ENCODE results near the gene LAMA2.
A peak's percentile ranks its signal among the peaks of the same experiment; 100 is the strongest.

LAMA2 gene

DNA sequence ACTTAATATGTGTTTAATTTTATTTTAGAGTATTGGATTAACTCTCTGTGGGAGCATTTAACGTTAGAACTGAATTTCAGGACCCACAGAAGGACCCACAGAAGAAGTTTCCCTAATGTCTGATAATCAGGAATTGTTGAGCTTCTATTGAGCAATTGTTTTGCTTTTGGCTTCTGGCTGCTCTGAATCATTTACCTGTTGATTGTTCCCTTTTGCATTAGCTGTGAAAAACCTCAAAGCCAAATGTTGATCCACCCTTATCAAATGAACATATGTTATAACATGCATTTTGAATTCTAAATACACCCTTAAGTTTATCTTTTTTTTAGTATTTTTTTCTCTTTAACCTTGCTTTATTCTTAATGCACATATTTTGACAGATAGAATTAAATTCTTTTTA lies 393.5 kb downstream of the LAMA2 start:
- in situ Hi-C loops (cut with MboI; ENCODE audit: low pct_unique_long_range_greater_than_20kb, low sequenced_read_pairs), result no loop called here
- DNase-seq, result no peak

DNA sequence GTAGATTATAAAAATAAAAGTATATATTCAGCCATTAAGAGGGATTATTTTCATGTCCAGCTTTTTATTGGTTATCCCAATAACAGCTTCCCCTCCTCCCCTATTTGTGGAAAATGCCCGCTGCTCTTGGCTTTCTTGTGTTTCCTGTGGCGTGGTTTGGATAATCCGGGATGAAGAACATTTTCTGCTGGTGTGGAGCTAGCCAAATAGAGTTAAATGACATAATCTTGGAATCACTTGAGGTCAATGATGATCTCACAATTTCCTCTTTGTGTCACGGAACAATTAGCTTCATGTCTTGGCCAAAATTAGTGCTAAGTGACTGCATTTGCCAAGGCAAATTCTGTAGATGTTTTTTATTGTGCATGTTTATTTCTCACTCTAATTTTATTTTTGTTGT lies 394.0 kb downstream of the LAMA2 start:
- no peak for DNase-seq
- in situ Hi-C loops (cut with MboI; ENCODE audit: low pct_unique_long_range_greater_than_20kb, low sequenced_read_pairs), result no loop called here

DNA sequence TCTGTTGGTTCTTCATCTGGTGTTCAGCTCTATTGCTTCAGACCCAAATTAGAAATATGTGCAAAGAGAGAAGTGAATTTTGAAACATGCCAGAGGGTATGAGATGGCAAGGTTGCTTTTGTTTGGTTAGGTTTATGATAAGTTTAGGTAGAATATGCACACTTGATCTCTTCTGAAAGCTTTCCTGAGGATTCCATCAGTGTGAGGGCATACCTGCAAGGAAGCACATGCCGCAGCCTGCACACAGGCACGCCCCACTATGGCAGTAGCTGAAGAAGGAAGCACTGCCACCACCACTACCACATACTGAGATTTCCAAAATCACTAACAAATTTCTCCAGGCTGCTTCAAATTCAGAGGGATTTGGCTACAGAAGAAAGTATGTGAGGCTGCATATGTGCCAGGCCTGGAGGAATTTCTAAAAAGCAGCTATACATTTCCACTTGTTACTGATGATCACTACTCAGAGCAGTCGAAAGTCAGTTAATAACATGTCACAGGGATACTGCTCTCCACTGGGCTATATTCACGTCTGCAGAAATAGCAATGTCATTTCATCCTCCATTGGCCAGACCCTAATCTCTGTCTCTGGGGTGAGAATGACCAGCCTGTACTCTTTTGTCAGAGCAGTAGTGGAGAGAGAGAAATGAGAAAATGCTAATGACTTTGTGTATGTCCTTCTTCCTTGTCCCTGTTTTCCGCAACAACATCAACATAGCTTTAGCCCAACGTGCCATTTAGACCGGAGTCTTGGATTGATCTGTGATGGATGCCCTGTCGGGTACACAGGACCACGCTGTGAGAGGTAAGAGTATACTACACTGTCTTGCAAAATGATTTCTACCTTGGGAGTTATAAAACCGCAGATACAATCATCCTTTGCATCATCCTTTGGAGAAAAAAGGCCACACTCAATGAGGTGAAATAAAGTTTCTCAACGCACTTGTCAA lies 396.7 kb downstream of the LAMA2 start:
- no peak for DNase-seq
- in situ Hi-C loops (cut with MboI; ENCODE audit: low pct_unique_long_range_greater_than_20kb, low sequenced_read_pairs), result no loop called here

DNA sequence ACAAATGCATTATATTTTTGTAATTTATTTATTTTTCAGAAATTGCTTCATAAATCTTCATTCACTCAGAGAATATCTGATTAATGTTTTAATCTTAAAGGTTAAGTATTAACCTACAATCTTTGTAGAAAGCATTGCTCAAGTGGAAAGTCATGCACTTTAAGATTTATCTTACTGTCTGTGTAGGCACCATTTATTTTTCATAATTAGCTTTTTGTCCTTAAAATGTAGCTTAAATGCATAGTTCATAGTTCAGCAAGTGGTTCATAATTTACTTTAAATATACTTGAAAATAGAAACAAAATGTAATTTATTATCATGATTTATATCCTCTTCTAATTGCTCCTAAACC lies 397.3 kb downstream of the LAMA2 start:
- in situ Hi-C loops (cut with MboI; ENCODE audit: low pct_unique_long_range_greater_than_20kb, low sequenced_read_pairs), result no loop called here
- DNase-seq, result no peak

DNA sequence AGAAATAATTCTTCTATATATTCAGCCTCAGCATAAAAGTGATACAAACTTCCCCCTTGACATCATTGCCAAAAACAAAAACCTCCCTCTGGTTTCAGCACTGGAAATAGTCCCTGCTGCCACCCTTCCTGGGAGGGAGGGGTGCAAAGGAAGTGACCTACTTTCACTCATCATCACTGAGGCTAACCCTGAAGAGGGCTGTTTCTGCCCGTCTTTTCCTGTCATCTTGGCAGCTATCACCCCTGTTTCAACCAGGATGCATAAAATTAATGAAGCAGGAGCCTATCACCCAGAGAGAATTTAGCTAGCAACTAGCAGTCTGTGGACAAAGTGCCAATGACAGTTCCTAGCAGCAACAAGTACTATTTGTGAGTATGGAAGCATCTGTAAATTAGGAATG lies 397.8 kb downstream of the LAMA2 start:
- DNase-seq, result no peak
- in situ Hi-C loops (cut with MboI; ENCODE audit: low pct_unique_long_range_greater_than_20kb, low sequenced_read_pairs), result no loop called here

DNA sequence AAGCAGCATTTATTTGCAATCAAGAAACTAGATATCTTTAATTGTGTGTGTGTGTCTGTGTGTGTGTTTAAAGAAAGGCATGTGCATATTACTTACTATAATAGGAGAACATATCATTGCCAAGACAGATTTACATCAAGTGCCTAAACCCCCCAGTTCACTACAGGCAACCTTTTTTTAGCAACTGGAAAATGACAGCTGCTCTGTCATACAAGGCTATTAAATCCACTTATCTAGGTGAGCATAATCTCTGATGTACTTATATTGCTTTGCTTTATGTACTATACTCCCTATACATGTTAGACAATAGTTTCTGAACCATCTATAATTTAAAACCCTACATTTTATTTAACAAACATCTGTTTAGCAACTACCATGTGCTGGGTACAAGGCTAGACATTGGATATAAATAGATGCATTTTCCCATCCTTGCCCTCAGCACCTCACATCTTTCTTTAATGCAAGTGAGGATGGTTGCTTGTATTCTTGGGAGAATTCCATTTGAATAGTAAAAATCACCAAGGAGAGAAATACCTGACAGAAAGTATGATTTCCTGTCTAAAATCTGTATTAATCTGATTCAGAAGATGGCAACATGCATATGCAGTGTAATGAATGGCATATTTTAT lies 398.3 kb downstream of the LAMA2 start:
- no peak for DNase-seq
- in situ Hi-C loops (cut with MboI; ENCODE audit: low pct_unique_long_range_greater_than_20kb, low sequenced_read_pairs), result no loop called here

DNA sequence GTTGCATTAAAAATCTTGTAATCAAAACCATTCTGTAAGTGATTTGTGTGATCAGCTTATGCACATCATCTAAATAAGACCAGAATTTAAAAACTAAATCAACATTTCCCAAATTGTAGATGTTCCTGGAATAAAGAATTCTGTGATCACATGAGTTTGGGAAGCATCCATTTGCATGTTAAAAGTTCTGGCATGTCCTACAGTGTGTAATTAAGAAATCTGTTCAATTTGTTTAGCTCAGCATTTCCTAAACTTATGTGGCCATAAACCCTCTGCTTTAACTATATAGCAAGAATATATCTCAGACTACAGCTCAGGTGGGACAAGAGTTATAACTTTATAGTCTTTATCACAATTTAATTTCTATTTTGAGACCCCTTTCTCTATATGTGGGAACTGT lies 399.1 kb downstream of the LAMA2 start:
- DNase-seq, result no peak
- in situ Hi-C loops (cut with MboI; ENCODE audit: low pct_unique_long_range_greater_than_20kb, low sequenced_read_pairs), result no loop called here

DNA sequence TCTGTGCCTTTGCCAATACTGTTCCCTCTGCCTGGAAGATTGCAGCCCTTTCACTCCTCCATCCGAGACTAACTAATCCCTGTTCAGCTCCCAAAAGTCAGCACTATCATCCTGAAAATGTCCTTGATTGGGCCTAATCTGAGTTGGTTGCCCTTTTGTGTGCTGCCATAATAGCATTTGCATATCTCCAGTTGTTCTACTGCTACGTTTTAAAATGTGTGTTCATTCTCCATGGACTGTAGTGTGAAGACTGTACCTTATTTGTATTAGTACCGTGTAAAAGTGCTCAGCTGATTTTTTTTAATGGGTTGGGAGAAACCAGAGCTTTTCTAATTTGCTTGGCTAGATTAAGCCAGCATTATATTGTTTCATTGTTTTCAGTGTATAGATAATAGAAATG lies 401.3 kb downstream of the LAMA2 start:
- in situ Hi-C loops (cut with MboI; ENCODE audit: low pct_unique_long_range_greater_than_20kb, low sequenced_read_pairs), result no loop called here
- DNase-seq, result no peak

DNA sequence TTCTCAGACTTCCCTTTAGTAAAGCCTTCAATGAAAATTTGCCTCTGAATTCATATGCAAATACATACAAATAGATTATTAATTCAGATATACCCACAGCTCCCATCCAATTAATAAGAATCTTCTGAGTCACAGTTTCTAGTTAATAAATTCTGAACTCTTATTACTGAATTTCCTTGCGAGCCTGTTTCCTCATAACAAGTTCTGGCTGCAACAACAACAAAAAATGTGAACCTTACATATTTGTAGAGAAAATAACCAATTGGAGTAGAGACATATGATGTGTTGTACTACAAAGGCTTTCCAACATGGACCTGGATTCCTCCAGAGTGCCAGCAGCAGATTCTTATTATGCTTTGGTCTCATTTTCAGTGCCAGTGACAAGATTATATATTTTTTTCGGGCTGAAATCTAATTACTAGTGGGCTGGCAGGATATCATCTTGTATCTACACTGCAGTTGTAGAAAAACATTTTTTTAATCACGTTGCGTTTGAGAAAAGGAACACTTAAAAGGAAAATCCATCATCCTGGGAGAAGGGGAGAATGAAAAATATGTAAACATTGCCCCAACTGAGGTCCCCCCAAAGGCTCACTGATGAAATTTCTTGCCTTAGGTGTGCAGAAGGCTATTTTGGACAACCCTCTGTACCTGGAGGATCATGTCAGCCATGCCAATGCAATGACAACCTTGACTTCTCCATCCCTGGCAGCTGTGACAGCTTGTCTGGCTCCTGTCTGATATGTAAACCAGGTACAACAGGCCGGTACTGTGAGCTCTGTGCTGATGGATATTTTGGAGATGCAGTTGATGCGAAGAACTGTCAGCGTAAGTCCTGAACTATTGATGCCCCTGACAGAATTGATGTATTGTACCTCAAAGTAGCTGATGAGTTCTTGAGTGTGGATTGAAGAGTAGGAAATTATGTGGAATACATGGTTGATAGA lies 404.6 kb downstream of the LAMA2 start:
- in situ Hi-C loops (cut with MboI; ENCODE audit: low pct_unique_long_range_greater_than_20kb, low sequenced_read_pairs), result no loop called here
- peak; percentile 3 for DNase-seq

DNA sequence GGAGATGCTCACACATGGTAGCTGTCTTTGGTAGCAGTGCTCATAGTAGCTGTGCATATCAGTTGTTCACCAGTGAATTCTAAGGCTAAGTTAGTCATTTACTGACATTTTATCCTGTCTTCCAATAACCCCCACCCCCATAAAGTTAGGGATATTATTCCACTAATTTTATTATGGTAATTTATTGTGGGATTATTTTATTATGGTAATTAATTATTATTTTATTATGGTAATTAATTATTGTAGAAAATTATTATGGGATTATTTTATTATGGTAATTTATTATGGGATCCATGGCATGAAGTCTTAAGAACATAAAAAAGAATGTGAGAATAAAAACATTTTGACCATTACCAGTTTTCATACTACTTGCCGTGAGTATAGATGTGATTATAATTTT lies 406.5 kb downstream of the LAMA2 start:
- no peak for DNase-seq
- in situ Hi-C loops (cut with MboI; ENCODE audit: low pct_unique_long_range_greater_than_20kb, low sequenced_read_pairs), result no loop called here

DNA sequence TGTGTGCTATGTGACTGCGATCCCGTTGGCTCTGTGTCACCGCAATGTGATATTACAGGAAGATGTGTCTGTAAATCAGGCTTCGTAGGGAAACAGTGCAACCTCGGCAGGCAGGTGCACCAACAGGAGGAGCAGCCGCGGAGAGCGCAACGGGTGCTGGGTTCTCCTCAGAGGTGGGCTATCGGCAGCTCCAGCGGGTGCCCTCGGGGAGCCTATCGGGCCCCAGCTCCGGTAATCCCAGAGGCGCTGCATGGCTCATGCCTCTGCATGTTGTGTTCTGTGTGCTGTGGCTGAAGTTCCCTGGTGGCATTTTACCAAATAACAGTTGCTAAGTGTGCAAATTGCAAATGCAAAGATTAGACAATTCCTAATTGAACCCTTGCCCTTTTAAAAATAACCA lies 409.9 kb downstream of the LAMA2 start:
- DNase-seq, result no peak
- in situ Hi-C loops (cut with MboI; ENCODE audit: low pct_unique_long_range_greater_than_20kb, low sequenced_read_pairs), result no loop called here

DNA sequence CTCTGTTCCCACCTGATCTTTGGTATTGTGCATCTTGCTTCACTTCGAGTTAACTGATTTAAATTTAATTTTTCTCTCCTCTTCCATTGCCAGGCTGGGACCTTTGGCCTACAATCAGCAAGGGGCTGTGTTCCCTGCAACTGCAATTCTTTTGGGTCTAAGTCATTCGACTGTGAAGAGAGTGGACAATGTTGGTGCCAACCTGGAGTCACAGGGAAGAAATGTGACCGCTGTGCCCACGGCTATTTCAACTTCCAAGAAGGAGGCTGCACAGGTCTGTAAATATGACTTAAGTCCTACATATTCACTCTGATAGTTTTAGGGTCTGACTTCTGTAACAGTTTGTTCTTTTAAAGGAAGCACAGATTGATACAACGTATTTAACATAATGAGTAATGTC lies 414.7 kb downstream of the LAMA2 start:
- DNase-seq, result no peak

DNA sequence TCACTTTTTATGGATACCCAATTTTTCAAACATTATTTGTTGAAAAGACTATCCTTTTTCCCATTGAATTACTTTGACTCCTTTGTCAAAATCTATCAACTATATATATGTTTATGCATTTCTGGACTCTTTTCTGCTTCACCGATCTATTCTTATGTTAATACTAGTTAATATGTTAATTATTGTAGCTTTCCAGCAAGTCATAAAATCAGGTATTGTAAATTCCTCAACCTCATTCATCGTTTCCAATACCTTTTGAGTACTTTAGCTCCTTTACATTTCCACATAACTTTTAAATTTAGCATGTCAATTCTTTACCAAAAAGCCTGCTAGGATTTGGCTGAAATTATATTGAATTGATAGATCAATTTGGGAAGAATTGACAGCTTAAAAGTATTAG lies 419.7 kb downstream of the LAMA2 start:
- in situ Hi-C loops (cut with MboI; ENCODE audit: low pct_unique_long_range_greater_than_20kb, low sequenced_read_pairs), result no loop called here
- DNase-seq, result no peak

More for the DNA sequence above, 414.7 kb downstream of the LAMA2 start:
- in situ Hi-C loops (cut with MboI; ENCODE audit: low pct_unique_long_range_greater_than_20kb, low sequenced_read_pairs), result no loop called here

DNA sequence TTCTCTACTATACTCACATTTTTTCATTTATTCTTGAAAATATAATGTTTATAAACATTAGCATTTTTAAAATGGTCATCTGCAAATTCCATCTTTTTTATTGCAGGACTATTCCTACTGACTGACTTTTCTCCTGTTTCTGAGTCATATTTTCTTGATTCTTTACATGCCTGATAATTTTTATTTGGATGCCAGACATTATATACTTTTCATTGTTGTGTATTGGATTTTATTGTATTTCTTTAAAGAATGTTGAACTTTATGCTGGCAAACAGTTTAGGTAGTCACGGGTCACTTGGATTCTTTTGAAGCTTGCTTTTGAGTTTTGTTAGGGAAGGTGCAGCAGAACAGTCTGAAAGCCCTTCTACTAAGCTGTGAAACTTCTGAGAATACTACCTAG lies 423.9 kb downstream of the LAMA2 start:
- DNase-seq, result no peak
- in situ Hi-C loops (cut with MboI; ENCODE audit: low pct_unique_long_range_greater_than_20kb, low sequenced_read_pairs), result no loop called here

DNA sequence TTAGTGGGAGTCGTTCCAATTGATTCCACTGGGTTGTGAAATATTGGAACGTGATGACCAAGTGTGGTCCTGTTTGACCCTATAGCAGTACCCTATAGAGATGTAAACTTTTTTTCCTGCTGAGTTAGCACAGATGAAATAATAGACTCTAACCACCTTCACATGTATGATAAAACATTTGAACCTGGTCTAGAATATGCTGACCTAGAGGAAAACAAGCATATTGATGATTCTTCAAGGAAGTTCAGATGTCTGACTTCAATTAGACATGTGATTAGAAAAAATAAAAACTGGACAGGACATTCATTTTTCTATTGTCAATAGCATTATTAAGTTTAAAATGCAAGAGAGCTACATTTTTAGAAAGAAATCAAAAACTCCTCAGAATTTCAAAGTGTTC lies 424.9 kb downstream of the LAMA2 start:
- no peak for DNase-seq
- in situ Hi-C loops (cut with MboI; ENCODE audit: low pct_unique_long_range_greater_than_20kb, low sequenced_read_pairs), result no loop called here

DNA sequence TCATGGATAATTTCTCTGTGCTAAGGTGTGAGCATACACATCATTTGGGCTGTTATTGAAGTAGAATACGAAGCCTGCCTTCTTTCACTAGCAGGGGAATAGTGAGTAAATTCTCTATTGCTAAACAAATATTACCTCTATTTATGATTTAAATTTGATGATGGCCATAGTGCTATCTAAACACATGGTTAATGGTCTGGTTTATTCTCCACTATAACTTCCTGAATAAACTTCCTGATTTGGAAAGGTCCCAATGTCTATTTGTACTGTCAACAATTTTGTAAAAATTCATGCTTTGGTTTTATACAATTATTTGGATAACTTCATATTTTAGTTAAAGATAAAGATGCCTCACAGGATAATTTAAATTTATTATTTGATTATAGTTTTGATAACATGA lies 426.2 kb downstream of the LAMA2 start:
- in situ Hi-C loops (cut with MboI; ENCODE audit: low pct_unique_long_range_greater_than_20kb, low sequenced_read_pairs), result no loop called here
- DNase-seq, result no peak

DNA sequence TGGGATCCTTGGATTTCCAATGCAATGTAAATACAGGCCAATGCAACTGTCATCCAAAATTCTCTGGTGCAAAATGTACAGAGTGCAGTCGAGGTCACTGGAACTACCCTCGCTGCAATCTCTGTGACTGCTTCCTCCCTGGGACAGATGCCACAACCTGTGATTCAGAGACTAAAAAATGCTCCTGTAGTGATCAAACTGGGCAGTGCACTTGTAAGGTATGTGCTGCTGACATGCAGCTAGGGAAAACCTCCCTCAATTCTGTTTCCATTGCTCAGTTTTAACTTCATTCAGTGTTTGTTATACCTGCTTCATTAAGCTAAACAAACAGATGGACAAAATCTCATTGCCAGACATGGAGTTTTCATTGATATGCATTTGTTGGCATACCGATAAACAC lies 429.9 kb downstream of the LAMA2 start:
- in situ Hi-C loops (cut with MboI; ENCODE audit: low pct_unique_long_range_greater_than_20kb, low sequenced_read_pairs), result no loop called here
- DNase-seq, result no peak

DNA sequence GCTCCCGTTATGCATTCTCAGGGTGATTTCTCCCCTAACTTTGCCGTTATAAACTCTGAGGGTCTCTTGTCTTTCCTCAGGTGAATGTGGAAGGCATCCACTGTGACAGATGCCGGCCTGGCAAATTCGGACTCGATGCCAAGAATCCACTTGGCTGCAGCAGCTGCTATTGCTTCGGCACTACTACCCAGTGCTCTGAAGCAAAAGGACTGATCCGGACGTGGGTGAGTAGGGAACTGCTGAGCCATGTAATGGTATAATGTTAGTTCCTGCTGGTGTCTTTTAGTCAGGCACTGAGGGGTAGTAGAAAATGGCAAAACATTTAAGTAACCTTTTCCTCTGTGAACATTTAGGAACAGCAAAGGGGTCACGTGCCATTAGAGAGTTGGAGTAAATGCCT lies 431.6 kb downstream of the LAMA2 start:
- in situ Hi-C loops (cut with MboI; ENCODE audit: low pct_unique_long_range_greater_than_20kb, low sequenced_read_pairs), result no loop called here
- no peak for DNase-seq

DNA sequence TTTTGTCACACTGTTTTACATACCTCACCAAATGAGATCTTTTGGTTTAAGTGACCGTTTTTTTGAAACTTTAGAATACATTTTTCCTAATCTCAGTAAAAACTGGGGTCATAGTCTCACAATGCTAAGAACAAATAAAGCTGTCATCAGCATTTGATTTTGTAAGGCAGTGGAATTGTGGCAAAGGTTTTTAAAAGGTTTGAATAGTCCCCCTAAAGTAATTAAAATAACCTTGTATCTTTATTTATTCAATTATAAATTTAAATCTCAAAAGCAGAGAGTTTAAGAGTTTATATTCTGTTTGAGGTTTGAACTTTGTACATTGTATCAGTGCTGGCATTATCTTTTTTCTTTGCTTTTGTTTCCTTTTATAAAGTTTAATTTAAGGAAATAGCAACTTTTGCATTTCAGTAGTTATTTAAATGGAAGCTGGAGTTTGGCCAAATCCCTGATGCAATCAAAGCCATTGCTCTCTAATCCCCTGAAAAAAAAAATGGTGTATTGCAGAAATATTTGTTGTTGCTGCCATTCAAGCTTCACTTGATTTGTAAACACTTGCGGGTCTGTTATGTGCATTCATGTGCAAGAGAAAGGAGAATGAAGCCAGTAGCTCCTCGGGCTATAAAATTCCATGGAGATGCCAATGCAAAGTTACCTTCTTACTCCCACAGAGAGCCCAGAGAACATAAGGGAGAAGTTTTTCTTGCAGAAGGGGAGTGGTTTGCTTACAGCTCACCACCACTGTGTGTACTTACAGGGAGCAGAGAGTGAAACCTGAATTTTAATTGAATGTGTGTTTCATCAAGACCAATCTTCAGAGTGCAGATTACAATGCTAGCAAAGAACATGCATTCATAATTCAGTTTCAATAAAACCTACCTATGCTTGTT lies 435.2 kb downstream of the LAMA2 start:
- no peak for DNase-seq
- in situ Hi-C loops (cut with MboI; ENCODE audit: low pct_unique_long_range_greater_than_20kb, low sequenced_read_pairs), result no loop called here
